ENCODE data around the gene VPS13D.

GRCh38 chr1:12180903-12181302 lies 48.9 kb upstream of the VPS13D start:
- TF ChIP-seq EZH2 (IDR thresholded peaks at IDR 0.05) (no peak), FOXP2 (optimal IDR thresholded peaks at IDR 0.05; ENCODE audit: control extremely low read depth, extremely low read length, insufficient read depth) (no peak)

Measured in SK-N-MC (cell line).